Transverse colon (tissue), 4 donors: ENCODE data around the gene MYRIP.

Experiments
- CTCF ChIP-seq, 5 experiments: fragments of 200-600 bp in 3 of 5; fragments of 450-650 bp in 2 of 5; sonication (generic) in 3 of 5; IDR thresholded peaks; 1 replicate in 2 of 5; 2 replicates in 3 of 5; pipeline ENCODE4 v1.5.1; 2016 to 2017; ENCODE audit warnings: antibody characterized with exemption in 5 of 5, inconsistent platforms in 3 of 5, mild to moderate bottlenecking in 2 of 5, moderate library complexity in 1 of 5
- POLR2A ChIP-seq: fragments of 450-650 bp; IDR thresholded peaks from one replicate; pipeline ENCODE4 v1.6.1; 2016; ENCODE audit warnings: antibody characterized with exemption, mild to moderate bottlenecking, moderate library complexity
- POLR2AphosphoS5 ChIP-seq, 3 donors: sonication (generic); formaldehyde crosslinking; IDR thresholded peaks; one replicate each; pipeline ENCODE4 v1.6.1; 2016; ENCODE audit warnings: antibody characterized with exemption in 3 of 3

- TF ChIP-seq CTCF (IDR thresholded peaks at IDR 0.05): no peak
- no peak for TF ChIP-seq POLR2A
- no peak for TF ChIP-seq POLR2AphosphoS5 (IDR thresholded peaks at IDR 0.05)
These were observed 234.0 kb downstream of the MYRIP start for GRCh38 chr3:40043444-40043755.
